Ovary (tissue), 3 donors: ENCODE data around the gene RFK.

Experiments used
- CTCF ChIP-seq, 3 donors: fragments of 450-650 bp in 2 of 3; fragments of 200-600 bp in 1 of 3; IDR thresholded peaks; one replicate each; pipeline versions ENCODE4 v1.5.1 to v1.8.0; 2016 to 2022; ENCODE audit warnings: antibody characterized with exemption in 3 of 3, mild to moderate bottlenecking in 1 of 3
- EP300 ChIP-seq: sonication (generic); formaldehyde crosslinking; IDR thresholded peaks from one replicate; pipeline ENCODE4 v1.6.1; 2017; ENCODE audit warnings: antibody characterized with exemption
- POLR2A ChIP-seq: fragments of 450-650 bp; IDR thresholded peaks from one replicate; pipeline ENCODE4 v1.6.1; 2017; ENCODE audit warnings: antibody characterized with exemption, mild to moderate bottlenecking, moderate library complexity
- donor health status: DM: no; HTN: no; CAD: no.

DNA sequence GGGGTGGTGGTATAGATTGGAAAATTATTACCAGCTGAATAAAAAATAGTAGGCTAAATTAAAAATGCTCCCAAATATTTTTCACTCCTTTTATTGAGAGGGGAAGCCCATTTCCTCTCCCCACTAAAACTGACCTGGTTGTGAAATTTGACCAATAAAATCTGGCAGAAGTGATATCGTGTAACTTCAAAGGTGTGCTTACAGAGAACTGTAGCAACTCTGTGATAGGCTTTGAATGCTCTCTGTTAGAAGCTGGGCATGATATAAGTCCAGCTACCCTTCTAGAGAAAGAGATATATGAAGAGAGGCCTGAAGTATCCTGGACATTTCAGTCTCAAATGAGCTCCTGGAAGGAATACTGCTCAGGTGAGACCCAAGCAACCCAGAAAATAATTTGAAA is 10.2 kb upstream of the RFK start:
- TF ChIP-seq CTCF (IDR thresholded peaks at IDR 0.05) (no peak), POLR2A (no peak), EP300 (no peak)
